ENCODE data around the gene IQCE.
"Not testable (repeated sequence)": the region's sequence is repeated elsewhere in the genome, so short reads cannot be mapped to it uniquely, and the experiment has no call there.

GRCh38 chr7:2533566-2533965, 25.2 kb upstream of the IQCE start:
- TF ChIP-seq, protein P1, sequence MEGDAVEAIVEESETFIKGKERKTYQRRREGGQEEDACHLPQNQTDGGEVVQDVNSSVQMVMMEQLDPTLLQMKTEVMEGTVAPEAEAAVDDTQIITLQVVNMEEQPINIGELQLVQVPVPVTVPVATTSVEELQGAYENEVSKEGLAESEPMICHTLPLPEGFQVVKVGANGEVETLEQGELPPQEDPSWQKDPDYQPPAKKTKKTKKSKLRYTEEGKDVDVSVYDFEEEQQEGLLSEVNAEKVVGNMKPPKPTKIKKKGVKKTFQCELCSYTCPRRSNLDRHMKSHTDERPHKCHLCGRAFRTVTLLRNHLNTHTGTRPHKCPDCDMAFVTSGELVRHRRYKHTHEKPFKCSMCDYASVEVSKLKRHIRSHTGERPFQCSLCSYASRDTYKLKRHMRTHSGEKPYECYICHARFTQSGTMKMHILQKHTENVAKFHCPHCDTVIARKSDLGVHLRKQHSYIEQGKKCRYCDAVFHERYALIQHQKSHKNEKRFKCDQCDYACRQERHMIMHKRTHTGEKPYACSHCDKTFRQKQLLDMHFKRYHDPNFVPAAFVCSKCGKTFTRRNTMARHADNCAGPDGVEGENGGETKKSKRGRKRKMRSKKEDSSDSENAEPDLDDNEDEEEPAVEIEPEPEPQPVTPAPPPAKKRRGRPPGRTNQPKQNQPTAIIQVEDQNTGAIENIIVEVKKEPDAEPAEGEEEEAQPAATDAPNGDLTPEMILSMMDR (IDR thresholded peaks at IDR 0.05): not testable (repeated sequence)
- TF ChIP-seq POLR2A (IDR thresholded peaks at IDR 0.05): not testable (repeated sequence)
